ENCODE data around the gene LRRC32.

The LRRC32 gene, protein sequence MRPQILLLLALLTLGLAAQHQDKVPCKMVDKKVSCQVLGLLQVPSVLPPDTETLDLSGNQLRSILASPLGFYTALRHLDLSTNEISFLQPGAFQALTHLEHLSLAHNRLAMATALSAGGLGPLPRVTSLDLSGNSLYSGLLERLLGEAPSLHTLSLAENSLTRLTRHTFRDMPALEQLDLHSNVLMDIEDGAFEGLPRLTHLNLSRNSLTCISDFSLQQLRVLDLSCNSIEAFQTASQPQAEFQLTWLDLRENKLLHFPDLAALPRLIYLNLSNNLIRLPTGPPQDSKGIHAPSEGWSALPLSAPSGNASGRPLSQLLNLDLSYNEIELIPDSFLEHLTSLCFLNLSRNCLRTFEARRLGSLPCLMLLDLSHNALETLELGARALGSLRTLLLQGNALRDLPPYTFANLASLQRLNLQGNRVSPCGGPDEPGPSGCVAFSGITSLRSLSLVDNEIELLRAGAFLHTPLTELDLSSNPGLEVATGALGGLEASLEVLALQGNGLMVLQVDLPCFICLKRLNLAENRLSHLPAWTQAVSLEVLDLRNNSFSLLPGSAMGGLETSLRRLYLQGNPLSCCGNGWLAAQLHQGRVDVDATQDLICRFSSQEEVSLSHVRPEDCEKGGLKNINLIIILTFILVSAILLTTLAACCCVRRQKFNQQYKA

GRCh38 chr11:76670485-76671236 is at the start of gene LRRC32:
TSS of gene LRRC32 (minus strand) at chr11:76670747. CDS start at chr11:76665954, 4,793 bp downstream.
- DNase-seq, result peak; percentile 59

DNA sequence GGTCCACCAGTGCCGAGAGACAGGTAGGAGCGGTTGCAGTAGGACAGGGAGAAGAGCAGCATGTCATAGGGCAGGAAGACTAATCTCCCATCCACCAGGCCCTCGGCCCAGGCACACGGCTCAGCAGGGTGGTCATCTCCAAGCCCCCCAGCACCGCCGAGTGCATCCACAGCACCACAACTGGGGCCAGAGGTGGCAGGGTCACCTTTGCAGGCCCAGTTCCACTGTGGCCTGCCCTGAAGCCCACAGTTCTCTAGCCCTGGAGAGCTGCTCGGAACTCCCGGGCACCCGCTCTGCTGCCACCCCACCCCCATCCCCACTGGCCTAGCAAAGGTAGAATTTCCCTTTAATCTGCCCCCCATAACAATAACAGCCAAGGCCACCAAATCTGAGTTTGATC is 49.1 kb upstream of the LRRC32 start:
- no peak for DNase-seq

DNA sequence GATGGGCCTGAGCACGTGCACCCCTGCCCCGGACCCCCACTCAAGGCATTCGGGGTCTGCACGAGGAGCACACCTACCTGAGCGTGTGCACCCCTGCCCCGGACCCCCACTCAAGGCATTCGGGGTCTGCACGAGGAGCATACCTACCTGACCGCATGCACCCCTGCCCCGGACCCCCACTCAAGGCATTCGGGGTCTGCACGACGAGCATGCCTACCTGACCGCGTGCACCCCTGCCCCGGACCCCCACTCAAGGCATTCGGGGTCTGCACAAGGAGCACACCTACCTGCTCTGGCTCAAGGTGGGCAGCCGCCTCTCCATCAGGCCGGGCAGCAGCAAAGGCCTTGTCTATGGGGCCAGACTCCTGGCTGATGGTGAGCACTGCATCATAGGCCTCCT is 48.7 kb upstream of the LRRC32 start:
- DNase-seq, result no peak

- DNase-seq, result no peak
These were observed 47.3 kb upstream of the LRRC32 start for GRCh38 chr11:76717816-76718215.

DNA sequence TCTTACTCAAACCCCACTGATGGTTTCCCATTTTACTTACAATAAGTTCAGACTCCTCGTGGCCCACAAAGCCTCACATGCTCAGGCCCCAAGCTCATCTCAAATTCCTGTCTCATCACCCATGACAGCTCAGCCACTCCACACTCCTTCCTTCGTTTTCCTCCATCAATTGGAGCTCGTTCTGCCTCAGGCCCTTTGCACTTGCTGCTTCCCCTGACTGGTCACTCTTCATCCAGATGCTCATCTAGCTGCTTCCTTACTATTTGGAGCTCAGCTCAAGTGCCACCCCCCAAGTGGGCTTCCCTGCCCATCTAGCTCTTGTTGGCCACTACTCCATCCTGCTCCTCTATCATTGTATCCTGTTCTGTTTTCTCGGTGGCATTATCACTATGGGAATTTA is 46.8 kb upstream of the LRRC32 start:
- DNase-seq, result no peak

DNA sequence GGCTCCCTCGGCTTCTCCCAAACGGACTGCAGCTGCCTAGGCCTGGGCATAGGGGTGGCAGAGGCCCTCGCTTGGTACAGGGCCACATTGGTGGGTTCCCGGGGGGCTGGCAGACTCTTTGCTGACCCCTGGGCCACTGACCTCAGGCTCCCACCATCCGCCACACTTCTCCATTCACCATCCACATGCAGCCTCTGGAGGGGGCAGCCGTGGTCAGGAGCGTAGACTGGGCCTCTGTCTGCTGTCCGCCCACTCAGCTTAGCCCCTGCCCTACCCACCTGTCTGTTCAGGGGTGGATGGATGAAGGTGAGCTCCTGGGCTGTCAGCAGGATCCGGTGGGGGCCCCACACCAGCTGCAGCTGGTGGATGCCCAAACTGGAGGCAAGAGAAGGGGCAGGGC is 45.7 kb upstream of the LRRC32 start:
- no peak for DNase-seq

GRCh38 chr11:76714493-76714892 is 43.9 kb upstream of the LRRC32 start:
- no peak for DNase-seq

- DNase-seq, result no peak
These were observed 43.0 kb upstream of the LRRC32 start for GRCh38 chr11:76713499-76713898.

- DNase-seq, result no peak
These were observed 41.6 kb upstream of the LRRC32 start for GRCh38 chr11:76712125-76712524.

DNA sequence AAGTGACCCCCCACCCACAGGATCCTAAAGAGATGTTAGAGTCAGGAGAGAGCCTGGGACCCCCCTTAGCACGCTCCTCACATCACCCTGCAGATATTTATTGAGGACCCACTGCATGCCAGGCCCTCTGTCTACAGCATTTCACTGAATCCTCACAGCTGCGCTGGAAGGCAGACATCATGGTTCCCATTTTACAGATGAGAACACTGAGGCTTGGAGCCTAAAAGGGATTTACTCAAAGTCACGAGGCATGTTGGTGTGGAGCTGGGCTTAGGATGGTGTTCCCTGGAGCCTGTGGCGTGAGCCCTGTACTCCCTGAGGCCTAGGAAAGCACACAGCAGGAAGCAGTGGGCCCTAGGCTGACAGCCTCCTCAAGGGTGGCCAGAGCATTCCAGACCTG is 39.2 kb upstream of the LRRC32 start:
- DNase-seq, result no peak

DNA sequence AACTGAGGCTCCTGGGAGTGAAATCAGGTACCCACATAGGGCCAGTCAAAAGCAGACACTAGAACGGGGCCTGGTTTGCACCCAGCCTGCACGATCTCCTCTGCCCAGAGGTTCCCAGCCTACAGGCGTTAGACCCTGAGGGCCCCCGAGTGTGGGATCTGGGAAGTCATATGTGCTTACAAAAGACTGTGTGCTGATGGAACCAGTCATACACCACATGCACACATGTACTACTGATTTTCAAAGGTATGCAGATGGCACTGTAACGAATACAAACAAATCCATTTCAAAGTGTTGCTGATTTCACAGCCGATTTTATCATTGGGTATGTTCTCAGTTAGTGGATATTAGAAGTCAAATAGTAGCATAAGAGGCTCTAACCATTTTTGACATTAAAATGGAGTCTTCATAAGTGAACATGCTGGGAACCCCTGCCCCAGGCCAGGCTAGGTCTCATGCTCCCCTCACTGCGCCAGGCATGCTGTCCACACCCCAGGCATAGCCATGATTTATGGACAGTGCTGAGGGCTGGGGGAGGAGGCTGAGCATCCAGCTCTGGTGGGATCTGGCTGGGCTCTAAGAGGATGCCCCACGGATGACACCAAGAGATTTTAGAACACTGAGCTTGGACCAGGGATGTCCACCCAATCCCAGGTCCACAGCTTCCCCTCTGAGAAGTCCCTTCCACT is 38.6 kb upstream of the LRRC32 start:
- no peak for DNase-seq

- no peak for DNase-seq
These were observed 36.8 kb upstream of the LRRC32 start for GRCh38 chr11:76707293-76707825.

DNA sequence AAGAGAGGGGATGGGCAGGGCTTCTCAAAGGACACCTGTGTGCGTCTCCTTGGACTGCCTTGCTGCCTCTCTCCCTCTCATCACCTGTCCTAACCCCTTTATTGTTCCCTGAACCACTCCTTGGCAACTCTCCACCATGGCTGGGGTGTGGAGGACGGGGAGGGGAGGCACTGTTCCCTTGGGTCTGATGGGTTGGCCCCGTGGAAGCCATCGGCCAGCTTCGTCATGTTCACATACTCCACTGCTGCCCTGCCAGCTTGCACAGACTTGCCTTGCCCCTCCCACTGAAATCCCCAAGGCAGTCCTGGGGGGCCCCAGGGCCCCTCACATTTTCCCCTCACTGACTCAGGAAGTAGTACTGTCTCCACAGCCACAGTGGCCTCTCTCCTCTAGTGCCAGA is 36.1 kb upstream of the LRRC32 start:
- no peak for DNase-seq

DNA sequence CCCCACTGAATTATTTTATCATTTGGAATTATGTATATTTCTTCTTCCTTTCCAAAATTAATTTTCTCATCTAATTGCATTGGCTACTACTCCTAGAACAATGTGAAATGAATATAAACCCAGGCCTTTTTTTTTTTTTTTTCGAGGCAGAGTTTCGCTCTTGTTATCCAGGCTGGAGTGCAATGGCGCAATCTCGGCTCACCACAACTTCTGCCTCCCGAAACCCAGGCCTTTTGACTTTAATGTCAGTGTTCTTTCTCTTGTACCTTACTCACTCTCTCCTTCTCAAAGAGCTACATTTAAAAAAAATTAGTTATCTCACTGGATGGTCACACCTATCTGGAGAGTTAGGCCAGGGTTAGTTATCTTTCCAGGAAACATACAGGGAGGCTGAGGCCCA is 35.3 kb upstream of the LRRC32 start:
- DNase-seq, result peak; percentile 41

GRCh38 chr11:76704171-76704948 is 33.8 kb upstream of the LRRC32 start:
- DNase-seq, result no peak

DNA sequence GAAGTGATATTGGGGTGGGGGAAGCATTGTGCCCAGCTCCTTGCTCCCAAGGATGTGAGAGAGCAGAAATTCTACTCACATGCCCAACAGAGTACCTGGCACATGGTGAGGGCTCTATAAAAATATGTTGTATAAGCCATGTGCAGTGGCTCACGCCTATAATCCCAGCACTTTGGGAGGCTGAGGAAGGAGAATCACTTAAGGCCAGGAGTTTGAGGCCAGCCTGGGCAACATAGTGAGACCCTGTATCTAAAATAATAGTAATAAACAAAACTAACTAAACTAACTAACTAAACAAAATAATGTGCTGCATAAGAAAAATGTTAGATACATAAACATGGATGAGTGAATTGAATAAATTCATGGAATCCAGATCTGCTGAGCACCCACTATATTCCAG is 33.2 kb upstream of the LRRC32 start:
- DNase-seq, result no peak

GRCh38 chr11:76702336-76703128 is 32.0 kb upstream of the LRRC32 start:
- no peak for DNase-seq

GRCh38 chr11:76701294-76702040 is 30.9 kb upstream of the LRRC32 start:
- DNase-seq, result no peak

DNA sequence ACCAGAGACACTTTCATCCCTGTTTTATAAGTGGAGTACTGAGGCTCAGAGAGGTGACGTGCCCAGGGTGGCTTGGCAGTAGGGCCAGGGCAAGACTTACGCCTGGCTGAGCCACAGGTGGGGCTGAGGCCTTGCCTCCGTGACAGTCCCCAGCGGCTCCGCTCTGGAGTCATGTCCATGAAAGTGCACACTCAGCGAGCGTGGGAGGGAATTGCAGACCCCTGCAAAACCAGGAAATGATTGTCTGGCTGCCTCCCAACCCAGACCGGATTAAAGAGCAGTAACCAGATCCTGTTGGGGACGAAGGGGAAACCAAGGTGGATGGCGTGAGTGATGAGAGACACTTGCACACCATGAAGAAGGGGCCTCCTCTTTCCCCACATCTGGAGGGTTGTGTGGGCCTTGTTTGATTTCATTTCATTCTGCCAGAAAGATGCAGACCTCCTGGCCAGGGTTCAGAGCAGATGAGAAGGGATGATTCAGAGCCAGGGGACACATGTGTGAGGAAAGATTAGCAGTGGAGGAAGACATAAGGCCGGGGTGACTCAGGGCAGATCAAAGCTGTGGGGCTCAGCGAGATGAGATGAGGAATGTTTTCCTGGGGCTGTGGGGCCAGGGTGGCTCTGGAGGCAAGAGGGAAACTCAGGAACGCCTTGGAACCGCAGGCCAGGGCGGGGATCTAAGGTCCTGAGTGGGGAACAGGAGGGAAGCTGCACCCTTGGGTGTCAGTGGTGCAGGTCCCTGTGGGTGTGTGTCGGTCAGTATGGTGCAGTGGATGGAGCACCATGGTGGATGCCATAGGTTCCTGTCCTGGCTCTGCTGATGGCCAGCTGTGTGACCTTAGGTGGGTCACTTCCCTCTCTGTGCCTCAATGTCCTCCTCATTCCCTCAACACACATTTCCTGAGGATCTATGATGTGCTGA is 29.9 kb upstream of the LRRC32 start:
- DNase-seq, result peak; percentile 85
